ENCODE measurements around the gene EFCAB5.
A peak's percentile ranks its signal among the peaks of the same experiment; 100 is the strongest.
"Not testable (repeated sequence)": the region's sequence is repeated elsewhere in the genome, so short reads cannot be mapped to it uniquely, and the experiment has no call there.

The EFCAB5 gene

DNA sequence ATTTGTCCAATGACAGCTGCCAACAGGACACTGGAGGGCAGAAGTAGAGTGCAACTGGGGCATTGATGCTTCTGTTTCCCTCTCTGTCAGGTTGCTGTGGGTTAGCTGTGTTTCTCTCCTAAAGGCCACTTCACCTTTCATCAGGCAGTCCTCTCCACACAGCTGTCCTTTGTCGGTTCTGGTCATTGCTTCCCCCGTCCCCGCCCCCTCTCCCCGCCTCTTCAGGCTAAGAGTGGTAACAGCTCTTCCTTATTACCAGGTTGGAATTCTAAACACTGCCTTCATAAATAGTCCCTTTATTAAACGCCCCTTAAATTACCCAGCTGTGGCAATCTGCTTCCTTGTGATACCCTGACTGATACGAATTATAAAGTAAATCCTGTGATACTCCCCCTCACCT, 143.4 kb downstream of the EFCAB5 start:
- DNase-seq (ENCODE audit: insufficient read length, low spot score) (no peak), FAIRE-seq (no peak)
- TF ChIP-seq POLR2A (IDR thresholded peaks at IDR 0.05; ENCODE audit: low read depth, low read length), result no peak

DNA sequence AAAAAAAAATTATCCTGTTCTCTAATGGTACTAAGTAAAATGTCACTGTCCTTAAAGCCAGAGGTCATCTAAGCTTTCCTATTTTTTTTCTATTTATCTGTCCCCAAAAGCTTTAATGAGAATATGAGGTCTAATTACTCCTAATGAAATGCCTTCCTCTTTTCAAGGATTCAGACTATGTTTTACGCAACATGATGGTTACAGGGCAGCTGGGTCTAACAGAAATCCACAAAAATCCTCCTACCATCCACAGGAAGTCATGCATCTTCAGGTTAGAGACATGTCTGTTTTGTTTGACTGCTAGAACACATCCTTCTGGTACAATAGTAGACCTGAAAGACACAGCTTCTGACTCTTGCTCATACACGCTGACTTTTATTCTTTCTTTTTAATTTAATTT, 145.5 kb downstream of the EFCAB5 start:
- FAIRE-seq (no peak), DNase-seq (ENCODE audit: insufficient read length, low spot score) (no peak)
- TF ChIP-seq POLR2A (IDR thresholded peaks at IDR 0.05; ENCODE audit: low read depth, low read length), result no peak

DNA sequence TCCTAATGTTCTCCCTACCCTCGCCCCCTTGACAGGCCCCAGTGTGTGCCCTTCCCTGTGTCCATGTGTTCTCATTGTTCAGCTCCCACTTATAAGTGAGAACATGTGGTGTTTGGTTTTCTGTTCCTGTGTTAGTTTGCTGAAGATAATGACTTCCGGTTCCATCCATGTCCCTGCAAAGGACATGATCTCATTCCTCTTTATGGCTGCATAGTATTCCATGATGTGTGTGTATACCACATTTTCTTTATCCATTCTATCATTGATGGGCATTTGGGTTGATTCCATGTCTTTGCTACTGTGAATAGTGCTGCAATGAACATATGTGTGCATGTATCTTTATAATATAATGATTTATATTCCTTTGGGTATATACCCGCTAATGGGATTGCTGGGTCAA, 146.0 kb downstream of the EFCAB5 start:
- not testable (repeated sequence) for DNase-seq (ENCODE audit: insufficient read length, low spot score); FAIRE-seq

DNA sequence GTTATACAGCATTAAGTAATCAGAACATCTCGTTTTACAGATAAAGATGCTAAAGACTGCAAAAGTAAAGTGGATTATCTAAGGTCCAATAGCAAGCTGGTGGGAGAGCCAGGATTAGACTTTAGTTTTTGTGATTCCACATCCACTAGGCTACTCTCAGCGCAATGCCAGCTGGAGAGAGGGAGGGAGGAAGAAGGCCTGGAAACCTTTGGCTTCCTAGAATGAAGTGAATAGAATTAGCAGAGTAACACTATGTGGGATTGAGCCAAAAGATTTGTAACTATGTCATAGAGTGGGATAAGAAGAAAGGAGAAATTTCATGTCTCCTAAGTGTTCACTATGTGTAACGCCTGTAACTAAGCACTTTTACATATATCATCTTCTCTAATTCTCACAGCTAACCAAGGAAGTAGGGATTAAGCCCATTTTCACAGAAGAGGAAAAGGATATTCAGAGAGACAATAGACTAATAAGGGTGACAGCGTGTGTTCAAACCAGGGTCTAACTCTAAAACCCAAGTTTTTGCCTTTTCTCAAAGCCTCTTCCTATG, 149.8 kb downstream of the EFCAB5 start:
- DNase-seq (ENCODE audit: insufficient read length, low spot score) (no peak), FAIRE-seq (no peak)
- TF ChIP-seq POLR2A (IDR thresholded peaks at IDR 0.05; ENCODE audit: low read depth, low read length), result no peak

DNA sequence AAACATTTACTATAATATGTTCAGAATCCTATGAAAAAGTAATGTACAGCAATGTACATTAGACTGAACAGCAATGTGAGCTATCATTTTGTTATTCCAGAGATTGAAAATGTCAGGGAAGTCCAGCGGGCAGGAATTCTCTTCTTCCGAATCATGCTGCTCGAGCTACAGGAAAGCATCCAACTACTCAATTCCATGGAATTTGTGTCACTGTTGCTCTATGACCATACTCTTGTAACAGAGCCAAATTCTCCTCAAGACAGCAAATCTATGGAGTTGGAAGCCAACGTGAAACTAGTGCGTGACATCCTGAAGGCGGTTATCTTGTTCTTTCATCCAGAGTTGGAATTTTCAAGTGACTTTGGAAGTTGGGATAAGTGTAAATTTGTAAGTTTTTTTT, 150.3 kb downstream of the EFCAB5 start:
- DNase-seq (ENCODE audit: insufficient read length, low spot score) (no peak), FAIRE-seq (peak; percentile 36)
- no peak for TF ChIP-seq POLR2A (IDR thresholded peaks at IDR 0.05; ENCODE audit: low read depth, low read length)

DNA sequence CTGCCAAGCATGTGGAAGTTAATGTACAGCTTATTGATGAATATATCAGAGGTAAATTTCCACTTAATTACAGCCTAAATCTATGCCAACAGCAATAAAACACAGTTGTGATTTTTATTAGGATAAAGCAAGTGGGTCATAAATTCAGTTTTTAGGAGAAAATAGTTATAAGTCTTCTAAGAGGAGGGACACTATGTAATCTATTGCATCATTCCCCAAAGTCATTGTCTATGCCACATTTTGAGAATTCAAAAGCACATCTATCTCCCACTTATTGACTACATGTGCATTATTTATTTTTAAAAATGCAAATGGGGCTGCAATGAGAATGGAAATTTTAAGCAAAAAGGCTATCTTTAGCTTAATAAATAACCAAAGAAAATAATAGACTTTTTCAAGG, 151.5 kb downstream of the EFCAB5 start:
- no peak for DNase-seq (ENCODE audit: insufficient read length, low spot score)
- TF ChIP-seq POLR2A (IDR thresholded peaks at IDR 0.05; ENCODE audit: low read depth, low read length), result no peak
- no peak for FAIRE-seq

DNA sequence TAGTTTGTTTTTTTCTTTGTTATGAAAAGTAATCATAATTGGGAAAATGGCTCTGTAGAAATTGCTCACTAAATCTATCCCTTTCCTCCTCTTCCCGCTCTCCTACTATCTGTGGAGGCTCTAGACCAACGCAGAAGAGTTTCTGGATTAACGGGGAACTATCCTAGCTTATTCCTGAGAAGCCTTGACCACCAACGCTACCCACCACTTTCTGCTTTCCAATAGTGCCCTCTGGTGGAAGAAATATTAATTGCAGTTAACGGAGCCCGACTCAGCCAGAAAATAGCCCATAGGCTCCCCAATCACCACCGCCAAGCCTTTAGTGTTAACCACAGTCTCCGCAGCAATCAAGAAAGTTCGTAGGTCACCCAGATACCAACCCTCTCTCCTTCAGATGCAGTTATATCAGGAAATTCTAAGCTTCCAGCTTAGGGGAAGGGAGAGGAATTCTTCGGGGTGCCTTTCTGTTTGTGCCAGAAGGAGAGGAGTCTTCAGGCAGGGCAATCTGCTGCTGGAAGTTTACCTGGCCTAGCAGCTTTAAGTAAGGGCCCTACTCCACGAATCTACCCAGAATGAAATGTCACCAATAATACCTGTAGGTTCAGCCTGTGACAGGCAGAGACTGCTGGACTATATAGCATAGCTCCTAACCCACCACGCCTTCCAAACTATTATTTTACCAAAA, 152.2 kb downstream of the EFCAB5 start:
- peak; percentile 6 for DNase-seq (ENCODE audit: insufficient read length, low spot score)
- no peak for FAIRE-seq

DNA sequence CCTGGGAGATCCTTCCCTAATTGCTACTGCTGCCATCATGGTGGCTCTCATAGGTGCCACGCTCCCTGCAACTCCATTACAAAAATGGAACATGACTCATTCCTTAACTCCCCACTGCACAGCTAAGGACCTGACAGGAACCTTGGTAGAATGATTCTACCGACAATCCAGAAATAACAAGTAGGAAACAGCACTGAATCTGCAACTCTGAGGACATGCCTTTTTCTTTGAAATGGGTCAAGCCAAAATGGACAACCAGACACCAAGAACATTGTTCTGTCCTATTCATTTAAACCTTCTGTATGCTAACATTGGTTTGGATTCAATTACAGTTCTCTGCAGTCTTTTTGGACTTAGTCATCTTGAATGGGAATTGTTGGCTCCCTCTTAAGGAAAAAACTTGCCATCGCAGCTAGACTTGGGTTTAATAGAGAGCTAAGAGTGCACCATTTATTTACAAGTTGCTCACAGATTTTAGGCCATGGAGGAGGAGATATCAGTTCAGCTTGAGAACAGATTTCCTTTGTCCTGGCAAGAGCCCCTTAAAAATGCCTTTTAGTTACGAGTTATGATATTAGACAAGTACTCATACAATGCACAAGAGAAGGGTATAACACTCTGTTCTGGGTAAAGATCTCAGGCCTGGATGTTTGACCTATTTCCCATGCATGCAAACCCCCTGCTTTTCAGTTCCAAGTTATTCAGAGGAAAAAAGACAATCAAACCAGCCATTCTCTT, 154.2 kb downstream of the EFCAB5 start:
- no peak for TF ChIP-seq POLR2A (IDR thresholded peaks at IDR 0.05; ENCODE audit: low read depth, low read length)
- DNase-seq (ENCODE audit: insufficient read length, low spot score) (peak; percentile 18), FAIRE-seq (no peak)

More for the DNA sequence above, 152.2 kb downstream of the EFCAB5 start:
- no peak for TF ChIP-seq POLR2A (IDR thresholded peaks at IDR 0.05; ENCODE audit: low read depth, low read length)

DNA sequence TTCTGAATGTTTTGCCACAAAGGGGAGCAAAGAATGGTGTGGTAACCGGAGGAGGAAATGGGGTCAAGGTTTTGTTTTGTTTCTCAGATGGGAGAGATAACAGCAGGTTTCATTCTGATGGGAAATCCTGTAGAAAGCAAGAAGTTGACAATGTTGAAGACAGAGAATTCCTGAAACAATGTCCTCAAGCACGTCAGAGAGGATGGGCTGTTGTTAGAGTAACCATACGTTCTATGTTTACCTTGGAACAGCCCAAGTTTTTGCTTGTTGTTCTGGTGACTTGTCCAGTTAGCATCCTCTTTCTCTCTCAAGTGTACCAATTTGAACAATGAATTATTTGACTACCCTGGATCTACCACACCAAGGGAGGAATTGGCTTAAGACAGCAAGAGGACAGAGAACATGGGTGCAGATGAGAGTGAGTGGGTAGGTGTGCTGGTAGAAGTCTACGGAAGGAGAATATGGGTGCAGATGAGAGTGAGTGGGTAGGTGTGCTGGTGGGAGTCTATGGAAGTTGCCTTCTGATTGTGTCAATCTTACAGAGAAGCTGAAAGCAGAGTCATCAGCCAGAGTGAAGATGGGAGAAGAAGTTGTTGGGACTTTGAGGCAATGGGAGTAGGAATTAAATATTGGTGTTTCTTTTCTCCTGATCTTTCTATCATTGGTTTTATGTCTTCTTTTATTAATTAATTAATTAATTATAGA, 160.4 kb downstream of the EFCAB5 start:
- FAIRE-seq, result no peak
- no peak for DNase-seq (ENCODE audit: insufficient read length, low spot score)
- TF ChIP-seq POLR2A (IDR thresholded peaks at IDR 0.05; ENCODE audit: low read depth, low read length), result no peak

DNA sequence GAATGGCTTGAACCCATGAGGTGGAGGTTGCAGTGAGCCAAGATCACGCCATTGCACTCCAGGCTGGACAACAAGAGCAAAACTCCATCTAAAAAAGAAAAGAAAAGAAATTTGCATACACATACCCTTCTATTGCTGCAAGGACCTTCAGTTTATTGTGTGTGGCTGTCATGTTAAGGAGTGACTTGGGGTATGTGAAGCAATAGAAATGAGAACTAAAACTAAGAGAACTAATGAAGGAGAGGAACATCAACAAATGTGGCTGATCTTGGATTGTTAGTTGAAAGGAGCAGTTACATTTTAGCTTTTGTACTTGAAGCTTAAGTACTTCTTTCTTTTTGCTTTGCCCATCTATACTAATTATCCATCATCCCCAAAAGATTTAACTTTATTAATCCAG, 162.5 kb downstream of the EFCAB5 start:
- DNase-seq (ENCODE audit: insufficient read length, low spot score) (no peak), FAIRE-seq (no peak)
- no peak for TF ChIP-seq POLR2A (IDR thresholded peaks at IDR 0.05; ENCODE audit: low read depth, low read length)

DNA sequence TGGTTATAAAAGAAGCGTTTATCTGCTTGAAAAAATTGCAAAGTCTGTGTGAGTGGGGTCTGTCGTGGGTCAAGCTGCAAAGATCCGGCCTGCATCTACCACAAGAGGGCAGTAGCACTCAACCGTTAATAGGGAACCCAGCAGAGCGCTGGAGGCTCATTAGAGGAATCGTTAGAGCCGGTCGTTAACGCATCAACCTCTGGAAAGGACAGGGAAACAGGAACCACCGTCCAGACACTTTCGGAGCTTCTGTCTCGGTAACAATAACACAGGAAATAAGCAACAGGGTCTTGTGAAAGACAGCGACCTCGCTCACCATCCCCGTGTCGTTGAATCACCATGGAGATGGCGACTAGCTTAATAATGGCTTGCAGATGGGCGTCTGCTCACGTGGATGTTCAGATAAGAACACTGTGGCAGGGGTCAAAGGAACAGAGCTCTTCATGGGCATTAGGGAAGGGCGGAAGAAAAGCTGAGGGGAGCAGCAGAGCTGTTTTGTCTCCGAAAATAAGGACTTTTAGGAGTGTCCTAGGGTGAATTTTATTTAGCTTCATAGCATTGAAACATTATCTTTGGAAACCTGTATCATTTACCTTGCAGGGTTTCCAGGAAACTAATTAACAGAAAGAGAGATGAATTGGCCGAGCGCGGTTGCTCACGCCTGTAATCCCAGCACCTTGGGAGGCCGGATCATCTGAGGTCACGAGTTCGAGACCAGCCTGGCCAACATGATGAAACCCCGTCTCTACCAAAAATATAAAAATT, 163.3 kb downstream of the EFCAB5 start:
- TF ChIP-seq POLR2A (IDR thresholded peaks at IDR 0.05; ENCODE audit: low read depth, low read length), result no peak
- DNase-seq (ENCODE audit: insufficient read length, low spot score) (peak; percentile 11), FAIRE-seq (peak; percentile 89)

DNA sequence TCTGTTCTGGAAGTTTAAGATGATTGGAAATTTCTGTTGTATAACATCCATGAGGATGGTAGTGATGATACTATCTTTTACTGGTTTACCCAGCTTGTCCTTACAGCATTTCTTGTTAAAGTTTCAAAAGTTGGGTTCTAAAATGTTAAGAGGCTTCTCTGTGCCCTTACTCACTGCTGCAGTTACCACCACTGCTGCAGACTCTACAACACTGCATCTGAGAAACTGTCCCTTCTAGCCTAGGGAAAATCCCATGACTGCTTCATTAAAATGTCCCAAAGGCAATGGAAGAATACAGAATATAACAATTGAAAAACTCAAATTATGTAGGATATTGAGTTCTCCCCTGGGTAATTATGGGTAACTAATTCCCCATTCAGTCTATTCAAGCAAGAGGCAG, 171.4 kb downstream of the EFCAB5 start:
- TF ChIP-seq POLR2A (IDR thresholded peaks at IDR 0.05; ENCODE audit: low read depth, low read length), result no peak
- FAIRE-seq, result no peak
- DNase-seq (ENCODE audit: insufficient read length, low spot score), result no peak

DNA sequence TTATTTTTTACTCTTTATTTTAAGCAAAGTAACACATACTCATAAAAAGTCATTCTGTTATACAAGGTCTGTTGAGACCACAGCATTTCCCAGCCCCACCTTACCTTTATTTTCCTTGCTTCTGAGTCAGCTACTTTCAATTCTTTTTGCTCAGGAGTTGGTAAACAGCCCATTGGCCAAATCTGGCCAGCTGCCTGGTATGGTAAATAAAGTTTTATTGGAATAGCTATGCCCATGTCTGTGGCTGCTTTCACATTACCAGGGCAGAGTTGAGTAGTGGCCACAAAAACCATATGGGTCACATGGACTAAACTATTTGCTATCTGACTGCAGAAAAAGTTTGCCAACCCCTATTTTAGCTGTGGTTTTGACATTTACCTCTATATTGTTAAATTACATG, 171.8 kb downstream of the EFCAB5 start:
- TF ChIP-seq POLR2A (IDR thresholded peaks at IDR 0.05; ENCODE audit: low read depth, low read length), result no peak
- no peak for DNase-seq (ENCODE audit: insufficient read length, low spot score)
- peak; percentile 75 for FAIRE-seq

DNA sequence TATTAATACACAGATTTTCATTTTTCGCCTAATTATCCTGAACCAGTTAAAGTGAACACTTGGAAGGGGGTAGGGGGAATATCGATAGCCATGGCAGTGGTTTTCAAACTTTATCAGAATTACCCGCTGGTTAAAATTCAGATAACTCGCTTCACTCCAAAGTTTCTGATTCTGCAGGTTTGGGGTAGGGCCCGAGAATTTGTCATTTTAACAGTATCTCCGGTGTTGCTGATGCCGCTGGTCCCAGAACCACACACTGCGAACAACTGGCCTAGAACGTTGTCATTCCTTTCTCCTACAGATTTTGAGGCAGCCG, 174.9 kb downstream of the EFCAB5 start:
- no peak for TF ChIP-seq POLR2A (IDR thresholded peaks at IDR 0.05; ENCODE audit: low read depth, low read length)
- FAIRE-seq (no peak), DNase-seq (ENCODE audit: insufficient read length, low spot score) (no peak)

Data from H54 (cell line).